IPS DF 19.7 (cell line): Measurements from ENCODE around the gene GFOD1.

Experiments used
- DNase-seq: peaks from one replicate; pipeline ENCODE4 v3.0.0-alpha.2; 2013; ENCODE audit warnings: low read depth, low spot score

GFOD1 gene

GRCh38 chr6:13485923-13486562, 1.4 kb downstream of the GFOD1 start:
- DNase-seq: no peak

- DNase-seq: no peak
Measured at GRCh38 chr6:13485303-13485702, 2.1 kb downstream of the GFOD1 start.

- DNase-seq: no peak
Measured at GRCh38 chr6:13484827-13485226, 2.6 kb downstream of the GFOD1 start.

- DNase-seq: no peak
Measured at GRCh38 chr6:13484138-13484708, 3.2 kb downstream of the GFOD1 start.

GRCh38 chr6:13480631-13481501, 6.5 kb downstream of the GFOD1 start:
- no peak for DNase-seq

GRCh38 chr6:13479971-13480434, 7.4 kb downstream of the GFOD1 start:
- no peak for DNase-seq

GRCh38 chr6:13479206-13479800, 8.1 kb downstream of the GFOD1 start:
- no peak for DNase-seq

- DNase-seq: no peak
Measured at GRCh38 chr6:13478525-13478966, 8.9 kb downstream of the GFOD1 start.

GRCh38 chr6:13474787-13475186, 12.6 kb downstream of the GFOD1 start:
- DNase-seq: no peak

- no peak for DNase-seq
Measured at GRCh38 chr6:13474360-13474759, 13.0 kb downstream of the GFOD1 start.

GRCh38 chr6:13473768-13474165, 13.6 kb downstream of the GFOD1 start:
- DNase-seq: no peak

GRCh38 chr6:13472976-13473767, 14.2 kb downstream of the GFOD1 start:
- DNase-seq: no peak

GRCh38 chr6:13472099-13472498, 15.3 kb downstream of the GFOD1 start:
- no peak for DNase-seq

- no peak for DNase-seq
Measured at GRCh38 chr6:13471184-13471583, 16.2 kb downstream of the GFOD1 start.

- DNase-seq: no peak
Measured at GRCh38 chr6:13470238-13471140, 16.9 kb downstream of the GFOD1 start.

GRCh38 chr6:13469693-13470092, 17.7 kb downstream of the GFOD1 start:
- DNase-seq: no peak

- no peak for DNase-seq
Measured at GRCh38 chr6:13468839-13469238, 18.6 kb downstream of the GFOD1 start.

GRCh38 chr6:13467216-13467600, 20.2 kb downstream of the GFOD1 start:
- DNase-seq: no peak

- DNase-seq: no peak
Measured at GRCh38 chr6:13466304-13467215, 20.8 kb downstream of the GFOD1 start.
